Subcutaneous abdominal adipose tissue (tissue), 5 donors: Measurements from ENCODE around the gene NOTCH1.

ENCODE experiments used
- H3K27ac ChIP-seq: one replicate; pipeline ENCODE4 v1.7.0; 2013; ENCODE audit warnings: low read depth, mild to moderate bottlenecking, inconsistent platforms, low read length, moderate library complexity
- H3K27me3 ChIP-seq, 5 donors: one replicate each; pipeline ENCODE4 v1.7.0; 2013; ENCODE audit warnings: low read length in 5 of 5, inconsistent platforms in 1 of 5; ENCODE audit not compliant: control insufficient read depth in 5 of 5, insufficient read depth in 4 of 5
- H3K36me3 ChIP-seq, 5 donors: one replicate each; pipeline ENCODE4 v1.7.0; 2013; ENCODE audit warnings: low read length in 5 of 5; ENCODE audit not compliant: control insufficient read depth in 5 of 5, insufficient read depth in 5 of 5
- H3K4me1 ChIP-seq, 5 donors: one replicate each; pipeline ENCODE4 v1.7.0; 2013; ENCODE audit warnings: low read length in 5 of 5, mild to moderate bottlenecking in 3 of 5, moderate library complexity in 1 of 5; ENCODE audit not compliant: control insufficient read depth in 5 of 5, insufficient read depth in 5 of 5
- H3K4me3 ChIP-seq, 5 donors: one replicate each; pipeline ENCODE4 v1.7.0; 2013; ENCODE audit warnings: low read length in 5 of 5, low read depth in 1 of 5
- H3K9ac ChIP-seq, 5 donors: one replicate each; pipeline ENCODE4 v1.7.0; 2013; ENCODE audit warnings: low read length in 5 of 5, mild to moderate bottlenecking in 4 of 5, moderate library complexity in 3 of 5
- H3K9me3 ChIP-seq, 5 donors: one replicate each; pipeline ENCODE4 v1.7.0; 2013; ENCODE audit warnings: low read length in 5 of 5; ENCODE audit not compliant: control insufficient read depth in 5 of 5
- donor health status: healthy.
- donor health status: healthy.
- donor health status: healthy.
- donor health status: healthy.
- donor health status: healthy.

Gene NOTCH1

DNA sequence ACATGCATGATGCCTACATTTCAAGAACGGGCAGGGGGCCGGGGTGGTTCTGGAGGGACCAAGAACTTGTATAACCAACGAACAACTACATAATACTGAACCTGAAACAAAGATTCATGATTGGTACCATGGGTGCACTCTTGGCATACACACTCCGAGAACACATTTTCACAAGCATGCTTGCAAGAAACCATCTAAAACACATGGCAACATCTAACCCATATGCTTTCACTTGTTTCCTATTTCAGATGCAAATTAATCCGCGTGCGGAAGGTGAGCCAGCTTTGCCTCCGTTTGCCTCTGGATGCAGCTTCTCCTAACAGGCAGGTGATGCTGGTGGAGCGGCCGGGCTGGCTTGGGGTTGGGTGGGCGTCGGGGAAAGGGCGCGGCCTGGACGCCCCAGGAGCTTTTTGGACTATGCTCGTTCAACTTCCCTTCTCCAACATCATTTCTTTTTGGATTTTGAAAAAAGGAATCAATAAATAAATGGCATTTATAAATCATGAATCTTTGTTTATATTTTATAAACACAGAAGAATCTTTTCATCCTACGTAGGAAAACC, 50.5 kb downstream of the NOTCH1 start:
- H3K9me3 ChIP-seq: no peaks in the 10 kb centered on the region
- no peak overlapping the region for H3K27ac ChIP-seq
- H3K36me3 ChIP-seq: peaks cover 0 to 57% (median 53%) of the 10 kb centered on the region in 5 donors
- H3K9ac ChIP-seq: no peak overlapping the region
- peaks cover 0 to 20% (median 17%) of the 10 kb centered on the region in 5 donors for H3K4me1 ChIP-seq
- no peak overlapping the region for H3K4me3 ChIP-seq
- no peaks in the 10 kb centered on the region for H3K27me3 ChIP-seq

DNA sequence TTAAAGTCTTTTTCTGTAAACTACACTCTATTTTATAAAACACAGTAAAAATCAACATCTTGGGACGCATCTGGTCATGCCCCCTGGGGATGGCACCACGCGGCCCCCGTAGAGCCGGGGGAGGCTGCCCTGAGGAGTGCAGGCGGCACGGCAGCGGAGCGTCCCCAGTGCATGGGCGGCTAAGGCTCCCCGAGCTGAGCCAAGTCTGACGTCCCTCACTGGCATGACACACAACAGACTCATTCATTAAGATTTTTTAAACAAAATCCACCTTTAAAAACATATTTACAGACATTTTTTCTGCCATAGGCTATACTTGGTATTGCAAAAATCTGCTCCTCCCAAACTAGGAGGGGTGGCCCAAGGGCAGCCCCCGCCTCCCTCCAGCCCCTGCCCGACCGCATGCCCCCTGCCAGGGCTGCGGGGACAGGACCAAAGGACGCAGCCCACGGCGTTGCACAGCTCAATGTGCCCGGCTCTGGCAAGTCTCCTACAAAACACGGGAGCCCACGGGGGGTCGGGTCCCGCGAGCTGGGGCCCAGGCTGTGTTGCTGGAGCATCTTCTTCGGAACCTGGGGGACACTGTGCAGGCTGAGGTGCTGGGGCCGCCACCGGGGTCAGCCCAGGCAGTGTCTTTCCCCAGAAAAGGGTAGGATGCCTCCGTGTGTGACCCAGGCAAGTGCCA, 51.2 kb downstream of the NOTCH1 start:
- H3K9ac ChIP-seq: no peak overlapping the region

DNA sequence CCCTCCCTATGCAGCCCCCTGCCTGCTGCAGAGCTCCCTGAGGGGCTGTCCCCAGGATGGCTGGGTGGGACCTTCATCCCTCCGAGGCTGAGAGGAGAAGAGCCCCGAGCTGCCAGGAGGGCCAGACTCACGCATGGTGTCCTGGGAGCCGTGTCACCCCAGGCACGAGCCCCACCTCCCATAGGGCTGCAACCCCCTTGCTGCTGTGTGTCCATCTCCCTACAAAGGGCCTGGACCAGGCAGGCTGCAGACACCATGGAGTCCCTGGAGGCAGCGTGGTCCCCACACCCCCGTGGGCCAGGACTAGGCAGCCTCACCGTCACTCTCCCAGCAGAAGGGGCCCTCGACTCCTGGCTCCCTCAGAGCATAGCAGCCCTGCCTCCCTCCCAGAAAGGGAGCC, 51.8 kb downstream of the NOTCH1 start:
- H3K27ac ChIP-seq: no peak overlapping the region
- H3K4me1 ChIP-seq: peaks cover 0 to 20% (median 17%) of the 10 kb centered on the region in 5 donors
- no peaks in the 10 kb centered on the region for H3K27me3 ChIP-seq
- H3K36me3 ChIP-seq: peaks cover 0 to 44% (median 40%) of the 10 kb centered on the region in 5 donors
- no peak overlapping the region for H3K9ac ChIP-seq
- no peaks in the 10 kb centered on the region for H3K9me3 ChIP-seq
- no peak overlapping the region for H3K4me3 ChIP-seq

More for the DNA sequence above, 51.2 kb downstream of the NOTCH1 start:
- Histone ChIP-seq H3K9me3 (no peaks in the 10 kb centered on the region), H3K27me3 (no peaks in the 10 kb centered on the region), H3K4me1 (peaks cover 0 to 20% (median 17%) of the 10 kb centered on the region in 5 donors), H3K4me3 (no peak overlapping the region), H3K27ac (no peak overlapping the region), H3K36me3 (peaks cover 0 to 50% (median 46%) of the 10 kb centered on the region in 5 donors)

DNA sequence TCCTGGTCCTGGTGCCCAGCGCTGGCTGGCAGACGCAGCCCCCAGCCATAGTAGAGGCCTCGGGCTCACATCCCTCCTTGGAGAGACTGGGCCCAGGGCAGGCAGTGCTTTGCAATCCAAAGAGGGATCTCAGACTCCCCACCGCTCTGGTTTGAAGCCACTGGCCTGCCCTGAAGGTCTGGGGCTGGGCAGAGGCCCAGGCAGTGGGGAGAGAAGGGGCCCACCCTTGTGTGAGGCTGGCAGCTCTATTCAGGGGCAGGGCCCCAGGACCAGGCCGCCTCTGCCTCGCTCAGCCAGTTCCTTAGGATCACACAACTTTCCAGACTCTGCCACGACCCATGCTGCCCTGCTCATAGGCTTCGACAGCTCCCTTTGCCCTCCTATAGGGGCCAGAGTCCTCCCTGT, 52.3 kb downstream of the NOTCH1 start:
- peaks cover 0 to 39% (median 35%) of the 10 kb centered on the region in 5 donors for H3K36me3 ChIP-seq
- H3K27me3 ChIP-seq: no peaks in the 10 kb centered on the region
- H3K27ac ChIP-seq: no peak overlapping the region
- no peaks in the 10 kb centered on the region for H3K9me3 ChIP-seq
- H3K4me1 ChIP-seq: peaks cover 0 to 22% (median 18%) of the 10 kb centered on the region in 5 donors
- H3K9ac ChIP-seq: no peak overlapping the region
- no peak overlapping the region for H3K4me3 ChIP-seq

DNA sequence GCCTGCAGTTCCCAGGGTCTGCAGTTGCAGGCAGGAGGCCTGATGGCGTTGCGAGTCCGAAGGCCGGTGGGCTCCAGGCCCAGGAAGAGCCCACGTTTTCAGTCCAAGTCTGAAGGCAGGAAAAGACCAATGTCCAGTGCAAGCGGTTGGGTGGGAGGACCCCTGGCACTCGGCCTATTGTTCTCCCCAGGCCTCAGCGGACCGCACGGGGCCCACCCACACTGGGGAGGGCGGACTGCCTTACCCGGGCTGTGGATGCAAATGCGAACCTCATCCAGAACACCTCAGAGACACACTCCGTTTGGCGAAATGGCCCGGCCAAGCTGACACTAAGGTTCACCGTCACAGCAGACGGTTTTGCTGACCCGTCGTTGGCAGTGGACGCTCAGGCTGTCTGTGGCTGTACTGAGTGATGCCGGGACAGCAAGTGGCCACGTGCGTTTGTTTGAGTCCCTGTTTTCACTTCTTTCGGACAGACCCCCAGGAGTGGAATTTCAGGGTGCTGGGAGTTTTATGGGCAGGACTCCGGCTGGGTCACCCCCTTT, 52.8 kb downstream of the NOTCH1 start:
- Histone ChIP-seq H3K9me3 (no peaks in the 10 kb centered on the region), H3K36me3 (peaks cover 0 to 34% (median 31%) of the 10 kb centered on the region in 5 donors), H3K9ac (no peak overlapping the region), H3K27ac (no peak overlapping the region), H3K4me1 (peaks cover 0 to 27% (median 23%) of the 10 kb centered on the region in 5 donors), H3K4me3 (no peak overlapping the region), H3K27me3 (no peaks in the 10 kb centered on the region)

DNA sequence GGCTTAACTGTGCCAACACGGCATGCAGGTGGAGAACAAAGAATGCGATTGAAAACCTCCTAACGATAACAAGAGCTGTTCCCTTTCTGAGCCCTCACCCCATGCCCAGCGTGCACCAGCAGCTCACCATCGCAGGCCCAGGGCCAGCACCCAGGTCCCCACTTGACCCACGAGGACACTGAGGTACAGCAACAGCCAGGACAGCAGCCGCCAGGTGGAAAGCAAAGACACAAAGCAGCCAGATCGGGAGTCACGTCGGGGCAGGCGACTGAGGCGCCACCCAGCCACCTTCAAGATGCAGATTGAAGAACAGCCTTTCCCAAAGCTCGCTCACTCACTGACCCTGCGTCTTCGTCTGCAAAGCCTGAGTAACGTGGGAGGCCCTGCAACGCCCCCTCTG, 56.1 kb downstream of the NOTCH1 start:
- Histone ChIP-seq H3K27ac (no peak overlapping the region), H3K9me3 (no peaks in the 10 kb centered on the region), H3K4me3 (no peak overlapping the region), H3K4me1 (peaks cover 0 to 34% (median 27%) of the 10 kb centered on the region in 5 donors), H3K27me3 (no peaks in the 10 kb centered on the region), H3K9ac (no peak overlapping the region), H3K36me3 (peaks cover 0 to 6% (median 1%) of the 10 kb centered on the region in 5 donors)

DNA sequence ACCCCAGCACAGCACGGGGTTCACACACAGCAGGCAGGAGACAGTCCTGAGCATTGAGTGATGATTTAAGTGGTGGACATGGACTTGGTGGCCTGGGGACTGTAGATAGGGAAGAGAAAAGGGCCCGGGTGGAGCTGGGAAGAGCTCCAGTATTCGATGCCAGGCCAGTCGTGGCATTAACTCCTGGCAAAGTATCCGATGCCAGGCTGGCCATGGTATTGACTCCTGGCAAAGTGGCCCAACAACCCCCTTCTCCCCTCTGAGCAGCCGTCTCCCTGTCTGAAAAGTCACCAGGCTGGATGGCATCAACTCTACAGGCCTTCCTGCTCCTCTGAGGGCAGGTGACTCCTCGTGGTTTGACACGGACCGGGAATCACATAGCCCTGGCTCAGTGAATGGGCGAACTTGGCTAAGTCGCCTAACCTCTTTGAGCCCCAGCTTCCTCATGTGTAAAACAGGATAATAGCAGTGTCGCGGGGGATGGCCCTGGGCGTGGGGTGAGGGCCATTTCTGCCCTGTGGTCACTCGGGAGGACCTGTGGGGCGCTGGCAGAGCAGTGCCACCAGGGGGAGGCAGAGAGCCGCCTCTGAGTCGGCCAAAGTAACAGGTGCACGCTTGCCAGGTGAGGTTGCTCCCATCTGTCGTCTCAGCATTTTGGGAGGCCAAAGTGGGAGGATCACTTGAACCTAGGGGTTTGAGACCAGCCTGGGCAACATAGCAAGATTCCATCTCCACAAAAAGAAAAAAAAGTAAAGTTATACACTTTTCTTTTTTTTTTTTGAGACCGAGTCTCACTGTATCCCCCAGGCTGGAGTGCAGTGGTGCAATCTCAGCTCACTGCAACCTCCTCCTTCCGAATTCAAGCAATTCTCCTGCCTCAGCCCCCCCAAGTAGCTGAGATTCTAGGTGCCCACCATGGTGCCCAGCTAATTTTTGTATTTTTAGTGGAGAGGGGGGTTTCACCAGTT, 57.3 kb downstream of the NOTCH1 start:
- Histone ChIP-seq H3K9ac (peak overlapping the region in 1 of 5 donors; percentile 25), H3K27me3 (no peaks in the 10 kb centered on the region), H3K36me3 (no peaks in the 10 kb centered on the region), H3K4me3 (no peak overlapping the region), H3K27ac (no peak overlapping the region), H3K9me3 (no peaks in the 10 kb centered on the region), H3K4me1 (peaks cover 0 to 35% (median 32%) of the 10 kb centered on the region in 5 donors)

DNA sequence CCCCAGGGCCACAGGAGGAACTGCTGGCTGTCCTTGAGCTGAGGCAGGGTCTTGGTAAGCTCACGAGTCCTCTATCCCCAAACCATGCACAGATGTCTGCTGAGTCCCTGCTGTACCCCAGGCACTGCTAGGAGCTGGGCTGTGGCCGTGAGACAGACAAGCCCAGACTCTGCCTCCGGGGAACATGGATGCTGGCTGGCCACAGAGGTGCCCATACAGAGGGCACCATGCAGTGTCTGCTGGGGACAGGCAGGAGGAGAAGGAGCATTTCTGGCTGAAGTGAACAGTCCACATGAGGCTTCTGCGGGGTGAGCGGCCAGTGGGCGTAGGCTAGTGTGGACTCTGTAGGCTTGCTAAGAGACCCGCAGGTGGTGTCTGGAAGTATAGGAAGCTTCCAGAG, 58.2 kb downstream of the NOTCH1 start:
- H3K4me3 ChIP-seq: no peak overlapping the region
- peaks cover 0 to 27% (median 25%) of the 10 kb centered on the region in 5 donors for H3K4me1 ChIP-seq
- H3K36me3 ChIP-seq: no peaks in the 10 kb centered on the region
- no peaks in the 10 kb centered on the region for H3K27me3 ChIP-seq
- H3K27ac ChIP-seq: no peak overlapping the region
- no peak overlapping the region for H3K9ac ChIP-seq
- H3K9me3 ChIP-seq: no peaks in the 10 kb centered on the region

DNA sequence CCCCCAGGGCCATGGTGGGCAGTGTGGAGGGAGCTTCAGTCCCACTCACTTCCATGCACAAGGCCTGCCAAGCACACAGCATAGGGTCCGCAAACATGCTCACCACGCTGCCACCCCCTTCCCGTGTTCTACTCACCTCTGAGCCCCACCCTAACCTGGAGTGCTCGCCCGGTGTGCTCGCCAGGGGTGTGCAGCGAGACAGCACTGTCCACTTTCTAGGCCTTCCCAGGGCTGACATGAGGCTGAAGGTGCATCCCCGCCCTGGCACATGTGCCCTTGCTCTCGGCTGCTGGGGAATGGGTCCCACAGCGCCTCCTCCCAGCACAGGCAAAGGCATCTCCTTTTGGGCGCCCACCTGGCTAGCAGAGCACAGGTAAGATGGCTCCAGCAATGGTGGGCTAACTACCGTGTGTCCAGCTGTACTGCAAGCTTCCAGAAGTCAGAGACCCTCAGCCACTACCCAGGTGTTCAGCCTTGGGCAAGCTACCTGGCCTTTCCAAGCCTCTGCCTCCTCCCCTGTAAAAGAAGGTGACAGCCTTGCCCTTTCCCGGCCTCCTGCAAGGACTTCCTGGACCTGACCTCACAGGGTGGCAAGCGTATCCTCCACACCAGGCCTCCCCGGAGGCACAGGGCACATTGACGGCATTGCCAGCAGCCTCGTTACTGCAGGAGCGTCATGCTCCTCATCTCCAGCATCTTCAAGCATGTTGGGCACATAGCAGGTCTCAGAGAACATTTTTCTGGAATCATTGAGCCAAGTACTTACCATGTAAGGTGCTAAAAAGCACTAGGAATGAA, 58.8 kb downstream of the NOTCH1 start:
- no peak overlapping the region for H3K27ac ChIP-seq
- peaks cover under 1 to 30% (median 27%) of the 10 kb centered on the region in 5 donors for H3K4me1 ChIP-seq
- no peaks in the 10 kb centered on the region for H3K27me3 ChIP-seq
- no peaks in the 10 kb centered on the region for H3K36me3 ChIP-seq
- H3K9ac ChIP-seq: no peak overlapping the region
- no peaks in the 10 kb centered on the region for H3K9me3 ChIP-seq
- no peak overlapping the region for H3K4me3 ChIP-seq
